ENCODE measurements around the gene GRB2.

GRB2 gene

DNA sequence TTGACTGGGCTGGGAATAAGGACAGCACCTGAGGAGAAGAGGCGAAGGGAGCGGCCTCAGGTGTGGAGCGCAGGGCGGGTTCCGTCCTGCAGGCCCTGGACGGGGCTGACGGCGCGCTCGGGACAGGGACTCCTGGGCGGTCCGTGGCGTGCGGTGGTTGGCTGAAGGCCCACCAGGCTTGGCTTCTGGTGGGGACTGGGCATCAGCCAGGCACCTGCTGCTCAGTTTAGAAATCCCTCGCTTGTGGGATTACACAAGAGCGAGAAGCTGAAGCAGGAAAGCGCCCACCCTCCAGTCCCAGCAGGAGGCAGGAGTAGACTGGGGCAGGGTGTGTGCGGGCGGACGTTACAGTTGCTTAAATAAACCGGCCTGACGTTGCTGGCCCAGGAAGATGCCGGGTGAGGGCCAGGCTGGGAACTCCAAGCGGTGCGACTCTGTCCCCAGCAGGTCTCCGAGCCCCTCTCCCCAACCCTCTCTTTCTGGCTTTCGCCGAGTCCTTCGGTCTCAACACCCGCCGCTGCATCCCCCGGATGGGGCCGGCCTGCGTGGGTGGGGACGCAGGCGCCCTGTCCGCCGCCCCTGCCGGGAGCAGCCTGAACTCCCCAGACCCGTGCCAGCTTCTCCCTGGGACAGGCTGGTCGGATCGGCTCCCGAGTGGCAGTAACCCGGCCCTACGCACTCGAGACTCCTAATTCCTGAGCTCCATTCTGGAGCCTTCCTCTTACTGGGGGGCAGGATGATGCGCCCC is 135.1 kb downstream of the GRB2 start:
- in situ Hi-C loops (cut with HindIII; ENCODE audit: low sequenced_read_pairs), result no loop called here
- peak overlapping the region; percentile 72 for H3K4me3 ChIP-seq (ENCODE audit: low read depth, low read length)
- TF ChIP-seq, protein P1, sequence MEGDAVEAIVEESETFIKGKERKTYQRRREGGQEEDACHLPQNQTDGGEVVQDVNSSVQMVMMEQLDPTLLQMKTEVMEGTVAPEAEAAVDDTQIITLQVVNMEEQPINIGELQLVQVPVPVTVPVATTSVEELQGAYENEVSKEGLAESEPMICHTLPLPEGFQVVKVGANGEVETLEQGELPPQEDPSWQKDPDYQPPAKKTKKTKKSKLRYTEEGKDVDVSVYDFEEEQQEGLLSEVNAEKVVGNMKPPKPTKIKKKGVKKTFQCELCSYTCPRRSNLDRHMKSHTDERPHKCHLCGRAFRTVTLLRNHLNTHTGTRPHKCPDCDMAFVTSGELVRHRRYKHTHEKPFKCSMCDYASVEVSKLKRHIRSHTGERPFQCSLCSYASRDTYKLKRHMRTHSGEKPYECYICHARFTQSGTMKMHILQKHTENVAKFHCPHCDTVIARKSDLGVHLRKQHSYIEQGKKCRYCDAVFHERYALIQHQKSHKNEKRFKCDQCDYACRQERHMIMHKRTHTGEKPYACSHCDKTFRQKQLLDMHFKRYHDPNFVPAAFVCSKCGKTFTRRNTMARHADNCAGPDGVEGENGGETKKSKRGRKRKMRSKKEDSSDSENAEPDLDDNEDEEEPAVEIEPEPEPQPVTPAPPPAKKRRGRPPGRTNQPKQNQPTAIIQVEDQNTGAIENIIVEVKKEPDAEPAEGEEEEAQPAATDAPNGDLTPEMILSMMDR (IDR thresholded peaks at IDR 0.05; ENCODE audit: low read depth, low read length), result peak; percentile 39
- DNase-seq (ENCODE audit: low read depth, low spot score), result peak; percentile 65

DNA sequence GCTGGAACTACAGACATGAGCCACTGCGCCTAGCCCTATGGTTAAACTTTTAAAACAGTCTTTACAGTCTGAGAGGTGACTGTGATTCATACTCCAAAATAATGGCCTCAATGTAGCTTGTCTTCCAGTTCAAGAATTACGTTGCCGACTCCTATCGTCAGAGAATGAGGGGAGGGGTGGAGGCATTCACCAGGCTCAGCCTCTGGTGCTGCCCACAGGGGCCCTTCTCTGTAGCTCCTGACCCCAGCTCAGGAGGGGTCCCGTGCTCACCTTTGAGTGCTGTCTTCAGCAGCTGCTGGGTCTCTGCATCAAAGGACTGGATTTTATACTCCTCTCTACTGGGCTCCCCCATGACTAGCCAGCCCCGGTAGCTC is 135.6 kb downstream of the GRB2 start:
- TF ChIP-seq, protein P1 (IDR thresholded peaks at IDR 0.05; ENCODE audit: low read depth, low read length), result no peak
- no peak for DNase-seq (ENCODE audit: low read depth, low spot score)
- H3K4me3 ChIP-seq (ENCODE audit: low read depth, low read length), result peak overlapping the region; percentile 72
- in situ Hi-C loops (cut with HindIII; ENCODE audit: low sequenced_read_pairs), result no loop called here

Data from astrocyte of the spinal cord (primary cell).